MM.1S (cell line): ENCODE measurements around the gene SDF4.

Experiments used
- DNase-seq: peaks from one replicate; pipeline ENCODE4 v3.0.0-alpha.2; 2015
- H2AFZ ChIP-seq: fragments of 300-600 bp; sonication (generic); 2 replicates; pipeline ENCODE4 v1.6.0; 2016; ENCODE audit warnings: antibody characterized with exemption, low read length
- H3F3A ChIP-seq: fragments of 300-600 bp; sonication (generic); 2 replicates; pipeline ENCODE4 v1.6.1; 2016; ENCODE audit warnings: mild to moderate bottlenecking, antibody characterized with exemption, low read length, moderate library complexity, mixed read lengths; ENCODE audit not compliant: insufficient read depth
- H3K27ac ChIP-seq: fragments of 300-600 bp; sonication (generic); 2 replicates; pipeline ENCODE4 v1.5.1; 2016; ENCODE audit warnings: mild to moderate bottlenecking, low read length
- H3K27me3 ChIP-seq: fragments of 300-600 bp; sonication (generic); replicated peaks from 2 replicates; pipeline ENCODE4 v1.6.0; 2016; ENCODE audit warnings: low read length; ENCODE audit not compliant: insufficient read depth
- H3K36me3 ChIP-seq: fragments of 300-600 bp; sonication (generic); replicated peaks from 2 replicates; pipeline ENCODE4 v1.6.1; 2016; ENCODE audit warnings: mild to moderate bottlenecking, low read length, mixed read lengths; ENCODE audit not compliant: insufficient read depth
- H3K4me1 ChIP-seq: fragments of 300-600 bp; sonication (generic); 2 replicates; pipeline ENCODE4 v1.6.1; 2016; ENCODE audit warnings: low read length, mixed read lengths
- H3K4me2 ChIP-seq: fragments of 300-600 bp; sonication (generic); 2 replicates; pipeline ENCODE4 v1.6.0; 2016; ENCODE audit warnings: low read depth, low read length
- H3K4me3 ChIP-seq: fragments of 300-600 bp; sonication (generic); 2 replicates; pipeline ENCODE4 v1.5.1; 2016; ENCODE audit warnings: low read length, mixed read lengths
- H3K79me2 ChIP-seq: fragments of 300-600 bp; sonication (generic); 2 replicates; pipeline ENCODE4 v1.6.1; 2016; ENCODE audit warnings: mixed run types, low read length, mixed read lengths
- H3K9ac ChIP-seq: fragments of 300-600 bp; sonication (generic); 2 replicates; pipeline ENCODE4 v1.6.1; 2016; ENCODE audit warnings: low read length, mixed read lengths
- H3K9me2 ChIP-seq: fragments of 300-600 bp; sonication (generic); replicated peaks from 2 replicates; pipeline ENCODE4 v1.6.1; 2016; ENCODE audit warnings: mild to moderate bottlenecking, low read length, mixed read lengths; ENCODE audit not compliant: insufficient read depth
- H3K9me3 ChIP-seq: fragments of 300-600 bp; sonication (generic); replicated peaks from 2 replicates; pipeline ENCODE4 v1.6.1; 2016; ENCODE audit warnings: mild to moderate bottlenecking, low read length, mixed read lengths; ENCODE audit not compliant: insufficient read depth
- H4K20me1 ChIP-seq: fragments of 300-600 bp; sonication (generic); 2 replicates; pipeline ENCODE4 v1.6.1; 2016; ENCODE audit warnings: mild to moderate bottlenecking, low read length, moderate library complexity, mixed read lengths; ENCODE audit not compliant: insufficient read depth
- CTCF ChIP-seq: fragments of 300-600 bp; sonication (generic); IDR thresholded peaks from 2 replicates; pipeline ENCODE4 v1.5.1; 2016; ENCODE audit warnings: antibody characterized with exemption, low read length, mixed read lengths
- EZH2 ChIP-seq: fragments of 300-600 bp; sonication (generic); optimal IDR thresholded peaks from 2 replicates; pipeline ENCODE3; 2017; ENCODE audit warnings: low read depth, mild to moderate bottlenecking, antibody characterized with exemption, low read length, mixed read lengths
- EZH2phosphoT487 ChIP-seq: fragments of 300-600 bp; sonication (generic); IDR thresholded peaks from 2 replicates; pipeline ENCODE4 v1.6.1; 2018; ENCODE audit warnings: antibody characterized with exemption, low read length

The SDF4 gene

DNA sequence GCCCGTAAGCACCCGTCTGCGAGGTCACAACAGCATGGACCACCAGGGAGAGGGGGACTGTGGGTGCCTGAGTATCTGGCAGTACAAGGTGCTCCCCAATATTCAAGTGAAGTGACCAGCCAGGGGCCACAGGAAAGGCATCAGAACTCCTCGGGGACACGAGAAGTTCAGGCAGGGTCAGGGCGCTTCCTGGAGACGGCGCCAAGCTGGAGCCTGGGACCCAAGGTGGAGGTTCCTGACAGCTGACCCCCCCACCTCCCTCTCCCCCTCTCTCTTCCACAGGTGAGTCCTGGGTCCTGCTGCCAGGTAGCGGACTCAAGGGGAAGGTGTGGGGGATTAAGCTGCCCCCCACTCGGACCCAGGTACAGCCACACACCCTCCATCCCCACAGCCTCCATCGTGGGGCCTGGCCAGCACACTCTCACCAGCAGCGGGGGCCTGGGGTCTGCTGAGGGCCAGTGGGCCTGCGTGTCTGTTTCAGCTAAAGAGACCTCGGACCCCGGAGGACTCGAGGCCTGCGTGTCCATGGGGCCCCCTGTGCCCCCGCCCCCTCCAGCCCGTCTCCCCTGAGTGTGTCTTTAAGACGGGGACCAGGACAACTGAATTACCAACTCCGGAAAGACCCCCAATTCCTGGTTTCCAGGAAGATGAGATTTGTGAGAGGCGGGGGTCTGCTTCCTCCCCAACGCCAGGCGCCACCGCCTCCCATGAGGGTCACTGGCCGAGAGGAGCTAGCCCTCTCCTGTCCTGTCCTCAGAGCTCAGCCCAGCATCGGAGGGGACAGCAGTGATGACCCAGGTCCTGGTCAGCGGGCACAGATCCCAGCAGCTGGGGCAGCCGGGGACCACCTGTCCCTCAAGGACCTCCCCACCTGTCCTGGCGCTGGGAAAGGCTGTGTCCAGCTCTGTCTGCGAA lies 31.6 kb downstream of the SDF4 start:
- Histone ChIP-seq H3K27ac (no peak overlapping the region), H3K4me2 (no peak overlapping the region), H3K4me3 (no peak overlapping the region), H3K9ac (no peak overlapping the region), H3K36me3 (no peaks in the 10 kb centered on the region), H2AFZ (no peak overlapping the region), H3K79me2 (no peaks in the 10 kb centered on the region), H3K9me2 (no peaks in the 10 kb centered on the region), H4K20me1 (no peaks in the 10 kb centered on the region), H3K9me3 (no peaks in the 10 kb centered on the region), H3K27me3 (peaks cover 64% of the 10 kb centered on the region), H3K4me1 (no peaks in the 10 kb centered on the region), H3F3A (no peaks in the 10 kb centered on the region)
- TF ChIP-seq EZH2 (no peak), EZH2phosphoT487 (no peak), CTCF (no peak)
- no peak for DNase-seq

DNA sequence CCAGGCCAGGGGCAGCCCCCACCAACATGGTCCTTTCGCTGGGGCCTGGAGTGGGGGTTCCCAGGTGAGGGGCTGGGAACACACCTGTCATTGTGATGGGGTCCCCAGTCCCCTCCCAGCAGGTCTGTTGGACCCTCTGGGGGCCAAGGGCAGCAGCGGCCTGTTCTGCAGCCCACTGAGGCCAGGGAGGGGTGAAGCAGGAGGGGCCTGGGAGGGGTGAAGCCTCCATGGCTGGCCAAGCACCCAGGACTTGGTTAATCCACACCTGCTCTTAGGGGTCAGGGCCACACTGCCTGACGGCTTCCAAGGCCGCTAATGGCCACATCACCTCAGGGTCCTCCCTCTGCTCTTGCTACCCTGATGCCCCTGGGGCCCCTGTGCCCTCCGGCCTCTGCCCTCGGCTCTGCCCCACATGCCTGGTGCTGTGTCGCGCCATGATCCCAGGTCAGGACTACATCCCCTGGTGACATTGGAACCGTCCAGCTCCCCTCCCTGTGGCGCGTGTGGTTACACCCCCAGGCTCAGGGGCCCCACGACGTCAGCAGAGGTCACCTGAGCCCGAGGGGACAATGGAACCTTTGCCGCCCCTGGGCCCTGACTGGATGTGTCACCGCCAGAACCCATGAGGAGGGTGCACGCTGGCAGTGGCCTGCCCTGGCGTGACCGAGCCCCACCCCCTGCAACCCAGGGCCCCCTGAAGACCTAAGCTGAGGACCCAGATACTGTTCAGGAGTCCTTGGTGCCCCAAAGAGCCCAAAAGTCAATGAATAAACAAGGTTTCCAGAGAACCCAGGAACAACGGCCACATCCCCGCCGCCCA lies 32.5 kb downstream of the SDF4 start:
- Histone ChIP-seq H3K36me3 (no peaks in the 10 kb centered on the region), H3K4me1 (no peaks in the 10 kb centered on the region)

More for the DNA sequence above, 32.5 kb downstream of the SDF4 start:
- no peak overlapping the region for H3K4me3 ChIP-seq
- no peak overlapping the region for H3K4me2 ChIP-seq
- H3K27me3 ChIP-seq, result peaks cover 64% of the 10 kb centered on the region
- H3K9ac ChIP-seq, result no peak overlapping the region
- H2AFZ ChIP-seq, result no peak overlapping the region
- DNase-seq, result no peak
- H3K9me2 ChIP-seq, result no peaks in the 10 kb centered on the region
- no peaks in the 10 kb centered on the region for H4K20me1 ChIP-seq
- TF ChIP-seq CTCF, result no peak
- no peak for TF ChIP-seq EZH2phosphoT487
- TF ChIP-seq EZH2, result no peak
- no peak overlapping the region for H3K27ac ChIP-seq
- H3K9me3 ChIP-seq, result no peaks in the 10 kb centered on the region
- no peaks in the 10 kb centered on the region for H3K79me2 ChIP-seq
- H3F3A ChIP-seq, result no peaks in the 10 kb centered on the region
